Epithelial cell of esophagus (primary cell): ENCODE measurements around the gene RIN3.
A peak's percentile ranks its signal among the peaks of the same experiment; 100 is the strongest.

Experiments
- DNase-seq: peaks from one replicate; pipeline ENCODE4 v3.0.0; 2010; ENCODE audit warnings: low read depth
- H3K4me3 ChIP-seq: 2 replicates; pipeline ENCODE4 v1.5.1; 2011; ENCODE audit warnings: mild to moderate bottlenecking, low read length, control low read depth
- CTCF ChIP-seq: IDR thresholded peaks from 2 replicates; pipeline ENCODE4 v1.5.1; 2011; ENCODE audit warnings: low read depth, mild to moderate bottlenecking, low read length, control low read depth, inconsistent platforms; ENCODE audit not compliant: insufficient read depth; ENCODE audit errors: missing control alignments

Gene RIN3

GRCh38 chr14:92507174-92507768 is 6.3 kb upstream of the RIN3 start:
- TF ChIP-seq CTCF = no peak
- peak; percentile 34 for DNase-seq
- no peak overlapping the region for H3K4me3 ChIP-seq

- DNase-seq = no peak
- no peak for TF ChIP-seq CTCF
- no peak overlapping the region for H3K4me3 ChIP-seq
These were observed 2.6 kb upstream of the RIN3 start for GRCh38 chr14:92510972-92511371.

- peak; percentile 91 for DNase-seq
- no peak for TF ChIP-seq CTCF
- no peak overlapping the region for H3K4me3 ChIP-seq
These were observed 1.9 kb upstream of the RIN3 start for GRCh38 chr14:92511453-92512238.

GRCh38 chr14:92512807-92513203 is 776 bp upstream of the RIN3 start:
- peak overlapping the region; percentile 54 for H3K4me3 ChIP-seq

GRCh38 chr14:92513966-92514843 is 624 bp downstream of the RIN3 start:
- no peak for TF ChIP-seq CTCF
- H3K4me3 ChIP-seq = peak overlapping the region; percentile 54
- peak; percentile 28 for DNase-seq

More at GRCh38 chr14:92512807-92513203, 776 bp upstream of the RIN3 start:
- DNase-seq = no peak
- TF ChIP-seq CTCF = no peak

- no peak for TF ChIP-seq CTCF
- peak overlapping the region; percentile 54 for H3K4me3 ChIP-seq
- no peak for DNase-seq
These were observed 1.4 kb downstream of the RIN3 start for GRCh38 chr14:92514844-92515514.
